Upper lobe of right lung (tissue), 1 donor: ENCODE data around the gene GALNT6. TPM values are rescaled to one million over a fixed set of nuclear protein-coding genes. Genes with fewer than 3 reads are reported as not detected.
A peak's percentile ranks its signal among the peaks of the same experiment; 100 is the strongest.

ENCODE experiments used
- ATAC-seq: fragments of 200-7000 bp; cut with Tn5 transposase; one replicate; pipeline ENCODE4 v1.9.1; 2020; ENCODE audit warnings: mild to moderate bottlenecking, moderate library complexity
- DNase-seq: peaks from one replicate; pipeline ENCODE4 v3.0.0-alpha.2; 2020
- H3K27ac ChIP-seq: fragments of 200-600 bp; one replicate; pipeline ENCODE4 v1.8.0; 2022
- H3K27me3 ChIP-seq: fragments of 200-600 bp; one replicate; pipeline ENCODE4 v1.8.0; 2022; ENCODE audit warnings: mild to moderate bottlenecking
- H3K36me3 ChIP-seq: fragments of 200-600 bp; one replicate; pipeline ENCODE4 v1.8.0; 2022
- H3K4me1 ChIP-seq: fragments of 200-600 bp; one replicate; pipeline ENCODE4 v1.8.0; 2022
- H3K4me3 ChIP-seq: fragments of 200-600 bp; one replicate; pipeline ENCODE4 v1.8.0; 2022; ENCODE audit warnings: mild to moderate bottlenecking
- H3K9me3 ChIP-seq: fragments of 200-600 bp; one replicate; pipeline ENCODE4 v1.8.0; 2022
- intact Hi-C: fragments of 100-400 bp; cut with DNase I; formaldehyde crosslinking; loops from one replicate; pipeline ENCODE4 v1.11.0; 2022
- total RNA-seq: library from RNA; stranded (reverse); fragmentation: NEBNext Ultra II Directional; extraction: Animal tissue kit (Norgen Biotek cat#: 25700); gene quantifications from one replicate; pipeline ENCODE4 v1.2.1, GENCODE V29; 2021
- TF ChIP-seq, protein P1 (sequence below): fragments of 200-600 bp; IDR thresholded peaks from one replicate; pipeline ENCODE4 v1.8.0; 2022; ENCODE audit warnings: antibody characterized with exemption
- donor health status: DM: no; HTN: yes; CAD: no; lungs with severe emphysema.

The GALNT6 gene
- total RNA-seq, 1 donor from 2014 or later, result 16.6 TPM

DNA sequence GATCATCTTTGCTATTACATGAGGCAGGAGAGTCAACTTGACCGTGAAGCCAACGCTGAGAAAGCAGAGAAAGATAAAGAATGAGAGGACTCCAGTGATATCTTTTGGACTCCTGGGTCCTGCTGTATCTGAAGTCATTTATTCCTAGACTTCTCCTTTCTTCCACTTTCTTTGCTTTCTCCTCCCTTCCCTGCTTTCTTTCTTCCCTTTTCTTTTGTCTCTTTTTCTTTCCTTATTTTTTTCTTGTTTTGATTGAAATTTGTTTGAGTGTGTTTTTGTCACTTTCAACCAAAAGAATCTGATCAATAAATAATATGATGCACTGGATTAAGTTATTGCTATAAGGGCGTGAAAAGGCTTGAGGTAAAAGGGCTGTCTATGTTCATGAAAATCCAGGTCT is 13.4 kb upstream of the GALNT6 start:
- ATAC-seq, result no peak
- intact Hi-C loops, result no loop called here
- no peak overlapping the region for H3K4me3 ChIP-seq

DNA sequence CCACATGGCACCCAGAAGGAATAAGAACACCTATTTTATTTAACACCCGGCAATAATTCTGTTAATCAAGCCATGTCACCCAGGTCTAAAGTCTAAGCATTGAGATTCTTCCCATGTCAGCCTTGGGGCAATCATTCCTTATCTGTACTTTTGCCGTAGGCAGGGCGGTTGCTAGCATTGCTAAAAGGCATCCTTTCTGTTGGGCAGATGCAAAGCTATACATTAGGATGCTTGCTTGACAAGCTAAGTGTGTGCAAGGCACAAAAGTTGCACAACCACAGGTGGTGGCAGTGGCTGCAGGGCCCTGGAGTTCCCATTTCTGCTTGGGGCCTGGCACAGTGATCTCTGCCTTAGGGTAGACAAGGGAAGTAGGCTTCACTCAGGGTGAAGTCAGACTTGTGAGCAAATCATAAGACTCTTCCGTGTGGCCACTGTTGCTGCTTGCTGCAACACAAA is 12.5 kb upstream of the GALNT6 start:
- TF ChIP-seq, protein P1, sequence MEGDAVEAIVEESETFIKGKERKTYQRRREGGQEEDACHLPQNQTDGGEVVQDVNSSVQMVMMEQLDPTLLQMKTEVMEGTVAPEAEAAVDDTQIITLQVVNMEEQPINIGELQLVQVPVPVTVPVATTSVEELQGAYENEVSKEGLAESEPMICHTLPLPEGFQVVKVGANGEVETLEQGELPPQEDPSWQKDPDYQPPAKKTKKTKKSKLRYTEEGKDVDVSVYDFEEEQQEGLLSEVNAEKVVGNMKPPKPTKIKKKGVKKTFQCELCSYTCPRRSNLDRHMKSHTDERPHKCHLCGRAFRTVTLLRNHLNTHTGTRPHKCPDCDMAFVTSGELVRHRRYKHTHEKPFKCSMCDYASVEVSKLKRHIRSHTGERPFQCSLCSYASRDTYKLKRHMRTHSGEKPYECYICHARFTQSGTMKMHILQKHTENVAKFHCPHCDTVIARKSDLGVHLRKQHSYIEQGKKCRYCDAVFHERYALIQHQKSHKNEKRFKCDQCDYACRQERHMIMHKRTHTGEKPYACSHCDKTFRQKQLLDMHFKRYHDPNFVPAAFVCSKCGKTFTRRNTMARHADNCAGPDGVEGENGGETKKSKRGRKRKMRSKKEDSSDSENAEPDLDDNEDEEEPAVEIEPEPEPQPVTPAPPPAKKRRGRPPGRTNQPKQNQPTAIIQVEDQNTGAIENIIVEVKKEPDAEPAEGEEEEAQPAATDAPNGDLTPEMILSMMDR, result no peak
- intact Hi-C loops, result no loop called here
- no peak overlapping the region for H3K4me3 ChIP-seq
- H3K4me1 ChIP-seq, result no peaks in the 10 kb centered on the region
- H3K27me3 ChIP-seq, result no peaks in the 10 kb centered on the region
- H3K9me3 ChIP-seq, result no peaks in the 10 kb centered on the region
- peak; percentile 75 for DNase-seq
- no peaks in the 10 kb centered on the region for H3K36me3 ChIP-seq
- peak; percentile 93 for ATAC-seq
- no peak overlapping the region for H3K27ac ChIP-seq

More for the DNA sequence above, 13.4 kb upstream of the GALNT6 start:
- DNase-seq, result no peak
- Histone ChIP-seq H3K4me1 (no peaks in the 10 kb centered on the region), H3K27me3 (no peaks in the 10 kb centered on the region), H3K9me3 (no peaks in the 10 kb centered on the region), H3K27ac (no peak overlapping the region), H3K36me3 (no peaks in the 10 kb centered on the region)
- TF ChIP-seq, protein P1, result no peak

DNA sequence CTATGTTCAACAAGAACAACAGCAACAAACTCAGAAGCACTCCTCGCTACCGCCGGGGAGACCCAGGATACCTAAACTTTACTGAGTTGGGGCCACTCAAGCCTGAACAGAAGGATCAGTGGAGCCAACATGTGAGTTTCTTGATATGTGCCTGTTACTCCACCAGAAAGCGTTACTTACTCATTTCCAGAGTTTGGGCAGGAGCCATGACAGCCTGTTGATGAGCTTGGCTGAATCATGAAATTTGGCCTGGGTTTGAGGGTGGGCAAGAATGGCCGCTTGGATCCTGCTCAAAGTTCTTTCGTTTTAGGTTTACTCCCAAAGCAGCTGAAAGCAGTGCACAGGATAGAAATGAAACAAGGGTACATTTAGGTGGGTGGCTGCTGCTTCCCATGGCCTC is 12.0 kb upstream of the GALNT6 start:
- ATAC-seq, result no peak
- Histone ChIP-seq H3K36me3 (no peaks in the 10 kb centered on the region), H3K9me3 (no peaks in the 10 kb centered on the region), H3K27me3 (no peaks in the 10 kb centered on the region), H3K4me3 (no peak overlapping the region), H3K4me1 (no peaks in the 10 kb centered on the region), H3K27ac (no peak overlapping the region)
- TF ChIP-seq, protein P1, result no peak
- DNase-seq, result no peak
- intact Hi-C loops, result no loop called here

DNA sequence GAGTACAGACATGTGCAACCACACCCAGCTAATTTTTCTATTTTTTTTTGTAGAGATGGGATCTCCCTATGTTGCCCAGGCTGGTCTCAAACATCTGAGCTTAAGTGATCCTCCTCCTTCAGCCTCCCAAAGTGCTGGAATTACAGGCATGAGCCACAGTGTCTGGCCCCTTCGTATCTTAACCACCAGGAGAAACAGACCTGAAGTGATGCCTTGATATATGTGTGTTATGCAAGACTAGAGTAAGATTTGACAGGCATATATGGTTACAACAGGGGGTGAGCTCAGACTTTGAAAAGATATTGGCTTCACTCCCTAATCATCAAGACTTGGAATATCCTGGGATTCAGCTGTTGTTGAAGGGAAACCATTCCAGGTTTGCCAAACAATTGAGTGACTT is 10.7 kb upstream of the GALNT6 start:
- TF ChIP-seq, protein P1, result no peak
- Histone ChIP-seq H3K9me3 (no peaks in the 10 kb centered on the region), H3K27ac (no peak overlapping the region), H3K27me3 (no peaks in the 10 kb centered on the region), H3K4me1 (no peaks in the 10 kb centered on the region), H3K36me3 (no peaks in the 10 kb centered on the region), H3K4me3 (no peak overlapping the region)
- intact Hi-C loops, result no loop called here
- DNase-seq, result no peak
- no peak for ATAC-seq

DNA sequence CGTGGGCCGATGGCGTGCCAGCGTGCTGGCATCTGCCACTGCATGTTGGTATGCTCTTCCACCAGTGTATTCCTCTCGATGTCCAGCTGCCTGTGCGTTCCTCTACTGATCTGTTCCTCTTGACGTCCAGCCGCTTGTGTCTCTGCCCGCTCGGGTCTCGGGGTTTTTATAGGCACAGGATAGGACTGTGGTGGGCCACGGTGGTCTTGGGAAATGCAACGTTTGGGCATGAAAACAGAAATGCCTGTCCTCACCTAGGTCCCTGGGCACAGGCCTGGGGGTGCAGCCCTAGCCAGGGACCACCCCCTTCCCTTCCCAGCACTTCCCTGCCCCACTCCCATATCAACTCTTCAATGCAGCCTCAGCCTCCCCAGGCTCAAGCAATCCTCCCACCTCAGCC is 10.3 kb upstream of the GALNT6 start:
- H3K27me3 ChIP-seq, result no peaks in the 10 kb centered on the region
- no peak for DNase-seq
- intact Hi-C loops, result no loop called here
- no peak overlapping the region for H3K27ac ChIP-seq
- TF ChIP-seq, protein P1, result no peak
- H3K36me3 ChIP-seq, result no peaks in the 10 kb centered on the region
- no peaks in the 10 kb centered on the region for H3K4me1 ChIP-seq
- no peak for ATAC-seq
- no peak overlapping the region for H3K4me3 ChIP-seq
- H3K9me3 ChIP-seq, result no peaks in the 10 kb centered on the region

DNA sequence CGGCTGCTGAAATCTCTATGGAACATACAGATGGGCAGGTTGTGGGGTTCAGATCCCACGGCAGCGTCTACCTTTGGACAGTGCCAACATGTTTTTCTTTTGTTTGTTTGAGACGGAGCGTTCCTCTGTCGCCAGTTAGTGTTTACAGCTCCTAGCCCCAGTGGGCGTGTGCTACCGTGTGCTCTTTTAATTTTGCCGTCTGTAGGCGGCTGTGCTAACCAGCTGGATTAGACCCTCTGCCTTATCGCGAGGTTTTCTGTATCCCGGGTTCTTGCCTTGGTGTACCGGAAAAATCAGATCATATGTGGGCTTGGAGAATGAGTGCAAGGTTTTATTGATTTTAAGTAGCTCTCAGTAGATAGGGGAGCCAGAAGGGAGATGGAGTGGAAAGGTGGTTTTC is 9.8 kb upstream of the GALNT6 start:
- TF ChIP-seq, protein P1, result no peak
- Histone ChIP-seq H3K9me3 (no peaks in the 10 kb centered on the region), H3K36me3 (no peaks in the 10 kb centered on the region), H3K27ac (no peak overlapping the region), H3K4me3 (no peak overlapping the region), H3K27me3 (no peaks in the 10 kb centered on the region), H3K4me1 (no peaks in the 10 kb centered on the region)
- no peak for ATAC-seq
- DNase-seq, result no peak
- intact Hi-C loops, result no loop called here
